Dedifferentiated amniotic fluid mesenchymal stem cell (primary cell): Measurements from ENCODE around the gene KIF3C.
A peak's percentile ranks its signal among the peaks of the same experiment; 100 is the strongest.

Source experiments
- DNase-seq: peaks from one replicate; pipeline ENCODE4 v3.0.0-alpha.2; 2016; ENCODE audit errors: extremely low spot score

The KIF3C gene

DNA sequence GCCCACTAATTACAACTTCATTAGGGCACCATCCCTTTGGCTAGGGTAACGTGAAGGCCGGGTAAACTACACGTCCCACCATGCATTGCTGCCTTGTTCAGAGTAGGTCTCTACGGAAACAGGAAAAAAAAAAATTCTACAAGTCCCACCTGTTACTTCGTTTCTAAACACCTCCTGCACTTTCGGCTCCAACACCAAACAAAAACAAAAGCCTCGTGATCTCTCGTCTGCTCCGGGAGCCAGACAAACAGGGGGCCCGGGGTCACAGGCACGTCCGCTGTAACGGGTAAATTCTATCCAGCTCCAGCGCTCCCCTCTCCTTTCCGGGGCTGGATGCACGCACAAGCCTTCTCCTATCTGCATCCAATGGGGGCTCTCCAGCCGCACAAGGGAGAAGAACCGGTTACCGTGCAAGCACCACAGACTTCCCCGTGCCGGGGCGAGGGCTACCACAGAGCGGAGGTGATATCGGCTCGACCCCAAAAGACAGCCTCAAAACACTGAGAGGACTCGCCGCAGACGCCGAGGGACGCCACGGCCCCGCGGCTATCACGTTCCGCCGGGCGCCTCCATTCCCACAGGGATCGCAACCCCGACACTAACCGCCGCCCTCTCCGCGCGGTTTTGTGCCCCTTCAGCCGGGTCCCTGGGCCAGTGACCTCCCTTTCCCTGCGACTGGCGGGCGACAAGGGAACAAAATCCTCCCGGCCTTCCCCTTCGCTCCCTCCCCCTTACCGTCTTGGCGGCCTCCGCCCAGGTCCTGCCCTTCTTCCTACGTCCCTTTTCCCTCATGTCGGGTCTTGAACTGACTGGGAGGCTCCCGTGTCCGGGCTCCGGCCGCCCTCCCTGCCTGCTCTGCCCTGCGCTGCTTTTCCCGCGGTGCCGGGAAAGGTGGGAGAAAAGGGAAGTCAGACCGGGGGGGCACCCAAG, 104.6 kb downstream of the KIF3C start:
- peak; percentile 34 for DNase-seq
